ENCODE data around the gene COPB2.

COPB2 gene

DNA sequence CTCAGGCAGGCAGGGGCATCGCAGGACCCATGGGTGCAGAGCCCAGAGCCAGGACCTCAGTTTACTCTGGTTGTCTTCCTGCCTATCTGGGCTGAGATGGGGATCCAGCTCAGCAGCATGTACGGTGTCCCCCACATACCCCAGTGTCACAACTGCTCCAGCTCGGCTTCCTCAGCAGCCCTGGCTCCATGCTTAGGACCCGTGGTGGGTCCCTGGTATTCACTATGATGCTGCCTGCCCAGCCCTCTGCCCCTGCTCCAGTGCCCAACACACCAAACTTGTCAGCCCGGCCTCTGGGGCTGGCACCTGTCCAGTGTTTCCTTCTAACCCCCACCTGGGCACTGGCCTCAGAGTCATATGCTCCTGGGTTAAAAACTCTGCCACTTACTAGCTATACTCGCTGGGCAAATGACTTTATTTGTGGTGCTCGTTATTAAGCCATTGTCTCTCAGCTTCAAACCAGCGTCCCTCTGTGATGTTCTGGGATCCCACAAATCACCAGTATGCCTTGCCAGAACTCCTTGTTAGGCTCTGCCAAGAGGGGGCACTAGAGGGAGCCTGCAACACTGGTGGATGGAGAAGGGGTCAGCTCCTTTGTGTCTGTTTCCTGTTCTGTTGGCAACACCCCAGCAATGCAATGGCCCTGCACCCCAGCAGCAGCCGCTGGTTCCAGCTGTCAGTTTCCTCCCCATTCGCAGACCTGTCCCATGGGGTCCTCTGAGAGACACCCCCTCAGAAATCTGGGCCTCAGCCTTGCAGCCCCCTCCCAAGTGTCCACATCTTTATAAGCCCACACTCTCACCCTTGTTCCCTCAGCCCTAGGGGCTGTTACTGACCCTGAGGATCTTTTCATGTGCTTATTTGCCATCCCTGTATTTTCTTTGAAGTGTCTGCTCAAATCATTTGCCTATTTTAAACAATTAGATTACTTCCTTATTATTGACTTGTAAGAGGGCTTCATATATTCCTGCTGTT is 69.7 kb downstream of the COPB2 start:
- TF ChIP-seq JUND (IDR thresholded peaks at IDR 0.05; ENCODE audit: low read depth): no peak
- DNase-seq (ENCODE audit: low read depth in 1 of 2, low spot score in 1 of 2): peak in 1 of 2 experiments; percentile 43
- in situ Hi-C loops (cut with HindIII; ENCODE audit: low pct_unique_long_range_greater_than_20kb, low sequenced_read_pairs): no loop called here

GRCh38 chr3:139318826-139319225 is 70.6 kb downstream of the COPB2 start:
- TF ChIP-seq JUND (IDR thresholded peaks at IDR 0.05; ENCODE audit: low read depth): no peak
- in situ Hi-C loops (cut with HindIII; ENCODE audit: low pct_unique_long_range_greater_than_20kb, low sequenced_read_pairs): no loop called here
- DNase-seq (ENCODE audit: low read depth in 1 of 2, low spot score in 1 of 2): no peak

GRCh38 chr3:139318431-139318816 is 71.0 kb downstream of the COPB2 start:
- no peak for DNase-seq (ENCODE audit: low read depth in 1 of 2, low spot score in 1 of 2)
- TF ChIP-seq JUND (IDR thresholded peaks at IDR 0.05; ENCODE audit: low read depth): no peak
- in situ Hi-C loops (cut with HindIII; ENCODE audit: low pct_unique_long_range_greater_than_20kb, low sequenced_read_pairs): no loop called here

GRCh38 chr3:139317660-139318430 is 71.6 kb downstream of the COPB2 start:
- in situ Hi-C loops (cut with HindIII; ENCODE audit: low pct_unique_long_range_greater_than_20kb, low sequenced_read_pairs): no loop called here
- no peak for TF ChIP-seq JUND (IDR thresholded peaks at IDR 0.05; ENCODE audit: low read depth)

GRCh38 chr3:139317215-139317614 is 72.2 kb downstream of the COPB2 start:
- TF ChIP-seq JUND (IDR thresholded peaks at IDR 0.05; ENCODE audit: low read depth): no peak
- DNase-seq (ENCODE audit: low read depth in 1 of 2, low spot score in 1 of 2): no peak
- in situ Hi-C loops (cut with HindIII; ENCODE audit: low pct_unique_long_range_greater_than_20kb, low sequenced_read_pairs): no loop called here

More at GRCh38 chr3:139317660-139318430, 71.6 kb downstream of the COPB2 start:
- DNase-seq (ENCODE audit: low read depth in 1 of 2, low spot score in 1 of 2): no peak

GRCh38 chr3:139313921-139314320 is 75.5 kb downstream of the COPB2 start:
- no peak for TF ChIP-seq JUND (IDR thresholded peaks at IDR 0.05; ENCODE audit: low read depth)
- peak in 1 of 2 experiments; percentile 86 for DNase-seq (ENCODE audit: low read depth in 1 of 2, low spot score in 1 of 2)
- in situ Hi-C loops (cut with HindIII; ENCODE audit: low pct_unique_long_range_greater_than_20kb, low sequenced_read_pairs): no loop called here

DNA sequence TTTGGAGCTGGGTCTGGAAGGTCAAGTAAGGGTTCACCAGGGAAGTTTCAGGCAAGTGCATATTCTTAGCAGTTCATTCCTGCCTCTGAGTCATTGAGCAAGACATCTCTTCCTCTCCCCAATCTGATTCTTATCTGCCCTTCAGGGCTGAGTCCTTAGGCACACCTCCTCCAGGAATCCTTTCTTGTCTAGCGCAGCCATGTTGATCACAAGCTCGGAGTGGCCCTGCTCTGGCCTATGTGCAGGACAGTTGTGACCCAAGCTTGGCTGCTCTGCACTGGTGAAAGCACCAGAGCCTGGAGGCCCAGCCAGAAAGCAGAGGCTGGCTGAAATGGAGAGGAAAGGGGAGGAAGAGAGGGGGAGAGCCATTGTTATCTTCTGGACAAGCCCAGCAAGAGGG is 76.5 kb downstream of the COPB2 start:
- in situ Hi-C loops (cut with HindIII; ENCODE audit: low pct_unique_long_range_greater_than_20kb, low sequenced_read_pairs): no loop called here
- TF ChIP-seq JUND (IDR thresholded peaks at IDR 0.05; ENCODE audit: low read depth): no peak
- peak; percentile 18 to 65 for DNase-seq (ENCODE audit: low read depth in 1 of 2, low spot score in 1 of 2)

GRCh38 chr3:139312416-139312815 is 77.0 kb downstream of the COPB2 start:
- in situ Hi-C loops (cut with HindIII; ENCODE audit: low pct_unique_long_range_greater_than_20kb, low sequenced_read_pairs): no loop called here
- DNase-seq (ENCODE audit: low read depth in 1 of 2, low spot score in 1 of 2): no peak
- no peak for TF ChIP-seq JUND (IDR thresholded peaks at IDR 0.05; ENCODE audit: low read depth)

GRCh38 chr3:139311557-139311956 is 77.9 kb downstream of the COPB2 start:
- TF ChIP-seq JUND (IDR thresholded peaks at IDR 0.05; ENCODE audit: low read depth): no peak
- no peak for DNase-seq (ENCODE audit: low read depth in 1 of 2, low spot score in 1 of 2)
- in situ Hi-C loops (cut with HindIII; ENCODE audit: low pct_unique_long_range_greater_than_20kb, low sequenced_read_pairs): no loop called here

DNA sequence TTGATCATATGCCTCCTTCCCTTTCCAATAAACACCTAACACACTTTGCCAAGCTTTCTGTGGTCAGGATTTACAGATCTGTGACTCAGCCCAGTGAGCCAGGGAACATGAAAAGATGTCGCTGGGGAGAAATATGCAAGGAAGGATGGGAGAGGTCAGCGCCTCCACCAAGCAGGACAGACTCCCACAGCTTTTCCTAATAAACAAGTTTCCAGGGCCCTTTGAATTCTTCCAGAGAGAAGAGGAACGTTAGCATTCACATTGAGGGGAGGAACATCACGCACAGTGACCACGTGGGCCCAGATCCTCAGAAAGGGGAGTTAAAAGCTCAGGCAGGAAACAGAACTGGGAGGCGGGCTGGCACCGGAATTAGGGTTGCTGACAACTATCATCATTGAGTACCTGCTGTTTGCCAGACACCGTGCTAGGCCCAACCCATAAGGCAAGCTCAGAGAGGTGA is 78.9 kb downstream of the COPB2 start:
- in situ Hi-C loops (cut with HindIII; ENCODE audit: low pct_unique_long_range_greater_than_20kb, low sequenced_read_pairs): no loop called here
- DNase-seq (ENCODE audit: low read depth in 1 of 2, low spot score in 1 of 2): no peak
- no peak for TF ChIP-seq JUND (IDR thresholded peaks at IDR 0.05; ENCODE audit: low read depth)

- TF ChIP-seq JUND (IDR thresholded peaks at IDR 0.05; ENCODE audit: low read depth): no peak
- no peak for DNase-seq (ENCODE audit: low read depth in 1 of 2, low spot score in 1 of 2)
- in situ Hi-C loops (cut with HindIII; ENCODE audit: low pct_unique_long_range_greater_than_20kb, low sequenced_read_pairs): no loop called here
Observed at GRCh38 chr3:139309880-139310279, 79.6 kb downstream of the COPB2 start.

GRCh38 chr3:139309061-139309591 is 80.3 kb downstream of the COPB2 start:
- no peak for DNase-seq (ENCODE audit: low read depth in 1 of 2, low spot score in 1 of 2)
- in situ Hi-C loops (cut with HindIII; ENCODE audit: low pct_unique_long_range_greater_than_20kb, low sequenced_read_pairs): no loop called here

More at GRCh38 chr3:139309061-139309591, 80.3 kb downstream of the COPB2 start:
- no peak for TF ChIP-seq JUND (IDR thresholded peaks at IDR 0.05; ENCODE audit: low read depth)

Measured in T47D (cell line).